ENCODE data around the gene CST8. TPM values are rescaled to one million over a fixed set of nuclear protein-coding genes. Genes with fewer than 3 reads are reported as not detected.

The CST8 gene
- total RNA-seq, 1 experiment from 2014 or later: not detected

- Mint-ChIP-seq H3K9me3 (no peaks in the 10 kb centered on the region), H3K27me3 (ENCODE audit: low read depth) (no peaks in the 10 kb centered on the region; the same call in 1 of the 2 replicates), H3K4me3 (no peak overlapping the region; a peak in 1 of 5 replicates), H3K36me3 (ENCODE audit: insufficient read depth in 1 of 3, low read depth in 3 of 3) (no peaks in the 10 kb centered on the region), H3K27ac (peak overlapping the region in 1 of 3 experiments; percentile 88; a peak in 1 of 7 replicates), H3K4me1 (peaks cover 4 to 8% of the 10 kb centered on the region in 2 experiments)
- Histone ChIP-seq H2BK5ac (ENCODE audit: insufficient read length, low read length) (no peak overlapping the region), H3K9ac (ENCODE audit: extremely low read depth, insufficient read length, low read length) (no peak overlapping the region), H3K14ac (ENCODE audit: insufficient read depth, low read length) (no peak overlapping the region), H2BK120ac (ENCODE audit: low read depth, low read length, poor library complexity, severe bottlenecking) (no peak overlapping the region), H3K56ac (ENCODE audit: insufficient read length, low read depth, low read length) (no peak overlapping the region), H3K4ac (ENCODE audit: low read depth, low read length) (no peak overlapping the region), H3K23me2 (ENCODE audit: insufficient read length, low read depth, low read length, poor library complexity, severe bottlenecking) (no peaks in the 10 kb centered on the region), H3K27me3 (ENCODE audit: insufficient read depth, low read length) (no peaks in the 10 kb centered on the region), H3K18ac (ENCODE audit: insufficient read length, low read depth, low read length) (no peak overlapping the region), H4K91ac (ENCODE audit: insufficient read length, low read depth, low read length) (no peak overlapping the region), H3K79me1 (ENCODE audit: insufficient read depth, low read depth, low read length, poor library complexity, severe bottlenecking) (no peaks in the 10 kb centered on the region), H2AK5ac (ENCODE audit: insufficient read length, low read length) (no peak overlapping the region), H3K79me2 (ENCODE audit: insufficient read depth, low read length) (no peaks in the 10 kb centered on the region), H4K8ac (replicated peaks; ENCODE audit: insufficient read length, low read depth, low read length) (no peak overlapping the region), H2BK20ac (ENCODE audit: low read depth, low read length, poor library complexity, severe bottlenecking) (no peak overlapping the region), H3K23ac (ENCODE audit: insufficient read length, low read depth, low read length) (no peak overlapping the region), H3K27ac (ENCODE audit: insufficient read length, low read depth, low read length) (no peak overlapping the region), H2AFZ (ENCODE audit: low read length) (no peak overlapping the region), H3T11ph (ENCODE audit: low read length) (no peak overlapping the region), H3K4me2 (ENCODE audit: insufficient read depth, insufficient read length, low read length) (no peak overlapping the region), H4K20me1 (ENCODE audit: control insufficient read depth, insufficient read depth, insufficient read length) (no peaks in the 10 kb centered on the region), H3K4me1 (ENCODE audit: insufficient read depth, low read length) (no peaks in the 10 kb centered on the region), H3K9me3 (ENCODE audit: control insufficient read depth, low read depth, low read length) (no peaks in the 10 kb centered on the region), H2BK15ac (ENCODE audit: low read depth, low read length) (no peak overlapping the region), H2BK12ac (ENCODE audit: insufficient read length, low read depth, low read length) (no peak overlapping the region), H4K5ac (ENCODE audit: insufficient read length, low read depth, low read length) (no peak overlapping the region)
- no CpG with 5 or more reads among the region's 8 CpGs for WGBS (ENCODE audit: extremely low coverage, insufficient read length, low lambda C conversion rate)
- DNase-seq: peak; percentile 92
- TF ChIP-seq CTCF (conservative IDR thresholded peaks at IDR 0.05): peak; percentile 95
These were observed 49.0 kb upstream of the CST8 start for GRCh38 chr20:23441850-23442313.
